Progenitor cell of endocrine pancreas (in vitro differentiated cells): Measurements from ENCODE around the gene APBA1. TPM values are rescaled to one million over a fixed set of nuclear protein-coding genes. Genes with fewer than 3 reads are reported as not detected.
"Not testable (repeated sequence)": the region's sequence is repeated elsewhere in the genome, so short reads cannot be mapped to it uniquely, and the experiment has no call there.

ENCODE experiments used
- DNase-seq: peaks from one replicate; pipeline ENCODE4 v3.0.0; 2021; ENCODE audit warnings: low spot score; ENCODE audit not compliant: unreplicated experiment
- H3K27ac Mint-ChIP-seq: 2 replicates; pipeline ENCODE4 v1.8.0; 2021; ENCODE audit warnings: mild to moderate bottlenecking, moderate library complexity, mixed read lengths
- H3K27me3 Mint-ChIP-seq: 2 replicates; pipeline ENCODE4 v1.8.0; 2021; ENCODE audit warnings: mixed read lengths
- H3K36me3 Mint-ChIP-seq: 2 replicates; pipeline ENCODE4 v1.8.0; 2022; ENCODE audit warnings: mixed read lengths; ENCODE audit not compliant: insufficient read depth
- H3K4me1 Mint-ChIP-seq: 2 replicates; pipeline ENCODE4 v1.8.0; 2021; ENCODE audit warnings: low read depth, mixed read lengths
- H3K4me3 Mint-ChIP-seq: 2 replicates; pipeline ENCODE4 v1.8.0; 2021; ENCODE audit warnings: low read depth, mild to moderate bottlenecking, moderate library complexity, mixed read lengths
- H3K9me3 Mint-ChIP-seq: 2 replicates; pipeline ENCODE4 v1.8.0; 2021; ENCODE audit warnings: low read depth, mixed read lengths
- CTCF ChIP-seq: fragments of 200-600 bp; sonication (generic); IDR thresholded peaks from one replicate; pipeline ENCODE4 v1.5.0; 2021; ENCODE audit warnings: antibody characterized with exemption, mild to moderate bottlenecking; ENCODE audit not compliant: unreplicated experiment
- total RNA-seq: library from RNA; stranded (reverse); gene quantifications from 2 replicates; pipeline ENCODE4 v1.2.1, GENCODE V29; 2021

The APBA1 gene
- total RNA-seq, 1 donor from 2014 or later = 1.8 TPM

DNA sequence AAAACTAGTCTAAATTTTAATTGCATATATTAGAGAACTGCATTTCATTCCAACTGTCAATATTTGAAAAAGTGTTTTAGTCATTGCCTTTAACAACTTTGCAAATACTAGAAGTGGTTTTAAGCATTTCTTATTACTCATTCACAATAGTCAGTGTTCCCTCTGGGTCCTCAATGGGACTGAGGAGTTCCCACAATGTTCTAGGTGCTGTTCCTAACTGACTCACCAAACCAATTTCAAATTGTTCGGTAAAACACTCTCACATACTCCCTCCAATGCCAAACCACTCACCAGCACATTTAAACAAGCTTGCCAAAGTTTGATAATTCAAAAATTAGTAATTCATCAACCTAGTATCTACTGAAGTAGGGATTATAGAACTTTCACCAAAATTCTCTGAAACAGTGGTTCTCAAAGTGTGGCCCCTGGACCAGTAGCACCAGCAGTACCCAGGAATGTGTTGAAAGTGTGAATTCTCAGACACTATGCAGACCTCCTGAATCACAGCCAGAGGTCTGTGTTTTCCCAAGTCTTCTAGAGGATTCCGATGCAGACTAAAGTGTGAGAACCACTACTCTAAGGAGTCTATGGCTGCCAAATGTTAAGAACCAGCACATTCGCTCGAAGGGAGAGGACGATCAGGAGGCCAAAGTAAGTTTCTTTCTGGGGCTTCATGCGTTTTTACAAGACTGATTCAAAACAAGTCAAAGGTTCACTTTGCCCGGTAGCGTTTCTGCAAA is 72.8 kb downstream of the APBA1 start:
- no peaks in the 10 kb centered on the region for H3K4me1 Mint-ChIP-seq
- no peak overlapping the region for H3K27ac Mint-ChIP-seq
- H3K36me3 Mint-ChIP-seq = no peaks in the 10 kb centered on the region
- no peaks in the 10 kb centered on the region for H3K9me3 Mint-ChIP-seq
- DNase-seq = no peak
- no peaks in the 10 kb centered on the region for H3K27me3 Mint-ChIP-seq
- no peak overlapping the region for H3K4me3 Mint-ChIP-seq
- no peak for TF ChIP-seq CTCF

DNA sequence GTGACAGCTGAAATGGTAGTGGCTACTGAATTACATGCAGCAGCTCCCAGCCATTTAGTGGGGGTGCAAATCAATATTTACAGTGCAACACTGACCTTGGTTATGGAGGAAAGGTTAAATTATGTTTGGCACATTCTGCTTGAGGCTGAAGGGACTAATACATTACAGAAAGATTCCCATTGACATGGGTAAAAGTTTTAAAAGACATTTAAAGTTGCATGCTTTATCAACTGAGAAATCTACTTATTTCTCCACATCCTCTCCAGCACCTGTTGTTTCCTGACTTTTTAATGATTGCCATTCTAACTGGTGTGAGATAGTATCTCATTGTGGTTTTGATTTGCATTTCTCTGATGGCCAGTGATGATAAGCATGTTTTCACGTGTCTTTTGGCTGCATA is 75.3 kb downstream of the APBA1 start:
- H3K9me3 Mint-ChIP-seq, H3K4me3 Mint-ChIP-seq: not testable (repeated sequence)

DNA sequence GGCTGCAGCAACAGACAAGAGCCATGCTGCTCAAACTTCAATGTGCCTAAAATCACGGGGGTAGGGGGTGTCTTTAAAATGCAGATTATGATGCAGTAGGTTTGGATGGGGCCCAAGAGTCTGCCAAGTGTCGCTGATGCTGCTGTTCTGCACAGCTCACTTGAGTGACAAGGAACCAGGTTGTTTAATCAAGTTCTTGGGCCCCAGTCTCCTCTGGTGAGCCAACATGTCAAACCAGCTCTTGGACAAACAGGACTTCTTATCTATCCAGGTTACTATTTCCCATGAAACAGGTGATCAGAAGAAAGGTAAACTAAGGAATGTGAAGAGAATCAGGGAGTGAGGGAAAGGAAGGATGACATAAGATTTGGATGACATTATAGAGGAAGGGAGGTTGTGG is 78.0 kb downstream of the APBA1 start:
- H3K36me3 Mint-ChIP-seq = no peaks in the 10 kb centered on the region
- H3K4me3 Mint-ChIP-seq = no peak overlapping the region
- H3K4me1 Mint-ChIP-seq = peaks cover 8% of the 10 kb centered on the region
- no peak overlapping the region for H3K27ac Mint-ChIP-seq
- DNase-seq = no peak
- no peak for TF ChIP-seq CTCF
- no peaks in the 10 kb centered on the region for H3K9me3 Mint-ChIP-seq
- H3K27me3 Mint-ChIP-seq = peaks cover 2% of the 10 kb centered on the region

More for the DNA sequence above, 75.3 kb downstream of the APBA1 start:
- H3K27ac Mint-ChIP-seq, DNase-seq, H3K36me3 Mint-ChIP-seq, H3K27me3 Mint-ChIP-seq, H3K4me1 Mint-ChIP-seq: not testable (repeated sequence)

DNA sequence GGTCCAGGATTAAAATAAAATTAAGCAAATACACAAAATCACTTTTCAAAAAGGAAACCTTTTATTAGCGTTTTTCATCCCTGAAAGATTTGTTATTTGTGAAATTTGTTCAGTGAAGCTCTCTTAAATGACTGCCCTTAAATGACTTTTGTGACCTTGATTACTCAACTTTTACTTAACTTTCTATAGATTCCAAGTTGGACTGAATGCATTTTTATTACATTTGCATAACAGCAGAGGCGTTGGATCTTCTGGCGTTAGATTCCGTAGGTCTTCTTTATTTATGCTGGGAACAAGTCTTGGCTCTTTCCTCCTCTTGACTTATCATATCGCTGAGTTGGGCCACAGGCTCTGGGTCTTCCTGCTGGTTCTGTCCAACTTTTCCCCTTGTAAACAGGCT is 78.4 kb downstream of the APBA1 start:
- no peak overlapping the region for H3K27ac Mint-ChIP-seq
- TF ChIP-seq CTCF = no peak
- no peaks in the 10 kb centered on the region for H3K36me3 Mint-ChIP-seq
- no peaks in the 10 kb centered on the region for H3K9me3 Mint-ChIP-seq
- H3K4me1 Mint-ChIP-seq = peaks cover 8% of the 10 kb centered on the region
- H3K27me3 Mint-ChIP-seq = peaks cover 2% of the 10 kb centered on the region
- DNase-seq = no peak
- no peak overlapping the region for H3K4me3 Mint-ChIP-seq

DNA sequence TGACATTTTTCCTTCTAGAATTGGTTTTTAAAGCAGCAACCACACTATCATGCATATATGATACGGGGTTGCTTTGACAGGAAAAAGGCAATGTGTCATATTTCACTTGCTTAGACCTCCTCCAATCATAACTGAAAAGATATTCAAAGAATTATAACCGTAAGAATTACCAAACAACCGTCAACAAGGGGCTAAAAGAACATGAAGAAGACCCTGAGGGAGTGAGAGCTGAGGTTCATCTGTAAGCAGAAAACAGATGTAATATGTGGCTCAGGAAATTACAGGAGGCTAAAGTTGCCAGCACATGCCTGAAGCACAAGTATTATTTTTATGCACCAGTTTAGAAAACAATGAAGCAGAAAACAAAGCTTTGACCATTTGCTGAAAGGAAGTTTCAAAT is 78.9 kb downstream of the APBA1 start:
- Mint-ChIP-seq H3K27me3 (peaks cover 2% of the 10 kb centered on the region), H3K9me3 (no peaks in the 10 kb centered on the region), H3K36me3 (no peaks in the 10 kb centered on the region), H3K4me1 (peaks cover 8% of the 10 kb centered on the region), H3K27ac (no peak overlapping the region), H3K4me3 (no peak overlapping the region)
- DNase-seq = no peak
- no peak for TF ChIP-seq CTCF

- H3K4me1 Mint-ChIP-seq = peaks cover 8% of the 10 kb centered on the region
- H3K27me3 Mint-ChIP-seq = peaks cover 2% of the 10 kb centered on the region
- H3K27ac Mint-ChIP-seq = no peak overlapping the region
- H3K36me3 Mint-ChIP-seq = no peaks in the 10 kb centered on the region
- no peaks in the 10 kb centered on the region for H3K9me3 Mint-ChIP-seq
- no peak overlapping the region for H3K4me3 Mint-ChIP-seq
- no peak for DNase-seq
- no peak for TF ChIP-seq CTCF
Observed at GRCh38 chr9:69590266-69590665, 81.9 kb downstream of the APBA1 start.
